ENCODE results near the gene NR5A2.

Gene NR5A2

GRCh38 chr1:200198236-200198635 lies 170.7 kb downstream of the NR5A2 start:
- Histone ChIP-seq H3K27ac (ENCODE audit: extremely low read depth, low read depth, low read length) (no peak overlapping the region), H3K4me1 (ENCODE audit: control insufficient read depth, insufficient read depth, low read length) (no peaks in the 10 kb centered on the region), H3K4me3 (ENCODE audit: low read depth, low read length) (no peak overlapping the region), H3K9me3 (ENCODE audit: control insufficient read depth, insufficient read depth, low read depth, low read length) (no peaks in the 10 kb centered on the region), H3K36me3 (ENCODE audit: control insufficient read depth in 2 of 2, insufficient read depth in 1 of 2, low read length in 2 of 2) (no peaks in the 10 kb centered on the region)
- TF ChIP-seq ZNF529 (tag by site-specific recombination; IDR thresholded peaks at IDR 0.05; ENCODE audit: insufficient replicate concordance) (no peak), ZNF10 (tag by site-specific recombination; IDR thresholded peaks at IDR 0.05) (no peak), ZNF510 (tag by site-specific recombination; IDR thresholded peaks at IDR 0.05; ENCODE audit: insufficient replicate concordance) (no peak), ZSCAN30 (tag by site-specific recombination; IDR thresholded peaks at IDR 0.05) (peak; percentile 89), ZBTB17 (tag by site-specific recombination; IDR thresholded peaks at IDR 0.05) (peak; percentile 32; the same call in 1 of the 2 replicates), SP7 (tag by site-specific recombination; IDR thresholded peaks at IDR 0.05) (peak; percentile 97), TRIM28 (IDR thresholded peaks at IDR 0.05; ENCODE audit: borderline replicate concordance, low read length) (peak; percentile 99; the same call in 1 of the 2 replicates), ZNF610 (tag by site-specific recombination; IDR thresholded peaks at IDR 0.05; ENCODE audit: borderline replicate concordance) (peak; percentile 46; the same call in 1 of the 2 replicates)
- POLR2A ChIA-PET = no interaction called here
- CTCF ChIA-PET = no interaction called here

DNA sequence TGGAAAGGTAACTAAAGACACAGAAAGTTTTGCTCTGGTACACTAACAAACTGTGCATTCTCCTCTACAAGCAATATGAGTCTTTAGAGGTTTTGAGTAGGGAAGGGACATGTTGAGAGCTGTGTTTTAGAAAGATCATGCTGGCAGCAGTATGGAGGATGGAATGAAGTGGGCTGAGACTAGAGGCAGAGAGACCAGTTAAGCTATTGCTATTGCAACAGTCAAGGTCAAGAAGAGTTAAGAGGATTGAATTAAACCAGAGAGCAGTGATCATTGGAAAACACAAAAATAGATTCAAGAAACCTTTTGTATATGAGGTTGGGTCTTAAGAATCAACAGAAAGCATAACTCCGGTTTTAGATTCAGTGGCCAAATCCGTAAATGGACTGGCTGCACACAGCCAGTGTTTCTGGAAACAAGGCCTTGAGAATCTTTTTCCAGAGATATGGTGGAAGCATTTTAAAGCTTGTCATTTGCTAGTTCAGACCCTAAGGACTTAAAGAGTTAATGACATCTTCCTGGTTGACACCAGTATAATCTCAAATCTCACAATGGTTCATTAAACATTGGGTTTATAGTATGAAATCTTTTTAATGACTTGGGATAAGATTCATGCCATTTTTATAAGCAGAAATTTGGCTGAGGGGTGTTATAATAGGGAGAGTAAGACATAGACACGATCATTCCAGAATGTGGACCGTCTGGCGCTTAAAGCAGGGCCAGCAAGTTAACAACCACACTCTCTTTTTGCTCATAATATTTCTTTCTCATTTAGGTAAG lies 177.9 kb downstream of the NR5A2 start:
- no peaks in the 10 kb centered on the region for H3K36me3 ChIP-seq (ENCODE audit: control insufficient read depth in 2 of 2, insufficient read depth in 1 of 2, low read length in 2 of 2)
- CTCF ChIA-PET = no interaction called here
- POLR2A ChIA-PET = no interaction called here
- no peaks in the 10 kb centered on the region for H3K4me1 ChIP-seq (ENCODE audit: control insufficient read depth, insufficient read depth, low read length)
- no peak for TF ChIP-seq ZNF398 (tag by site-specific recombination; IDR thresholded peaks at IDR 0.05)
- no peak for TF ChIP-seq ZBTB1 (tag by site-specific recombination; IDR thresholded peaks at IDR 0.05)
- TF ChIP-seq ZNF549 (tag by site-specific recombination; IDR thresholded peaks at IDR 0.05) = no peak
- TF ChIP-seq KLF1 (tag by site-specific recombination; IDR thresholded peaks at IDR 0.05) = no peak
- TF ChIP-seq TCF7L2 (IDR thresholded peaks at IDR 0.05; ENCODE audit: borderline replicate concordance, low read depth, low read length) = no peak
- TF ChIP-seq ZNF707 (tag by site-specific recombination; IDR thresholded peaks at IDR 0.05) = no peak
- no peak for TF ChIP-seq ZNF221 (tag by site-specific recombination; IDR thresholded peaks at IDR 0.05; ENCODE audit: borderline replicate concordance)
- TF ChIP-seq, protein P1, sequence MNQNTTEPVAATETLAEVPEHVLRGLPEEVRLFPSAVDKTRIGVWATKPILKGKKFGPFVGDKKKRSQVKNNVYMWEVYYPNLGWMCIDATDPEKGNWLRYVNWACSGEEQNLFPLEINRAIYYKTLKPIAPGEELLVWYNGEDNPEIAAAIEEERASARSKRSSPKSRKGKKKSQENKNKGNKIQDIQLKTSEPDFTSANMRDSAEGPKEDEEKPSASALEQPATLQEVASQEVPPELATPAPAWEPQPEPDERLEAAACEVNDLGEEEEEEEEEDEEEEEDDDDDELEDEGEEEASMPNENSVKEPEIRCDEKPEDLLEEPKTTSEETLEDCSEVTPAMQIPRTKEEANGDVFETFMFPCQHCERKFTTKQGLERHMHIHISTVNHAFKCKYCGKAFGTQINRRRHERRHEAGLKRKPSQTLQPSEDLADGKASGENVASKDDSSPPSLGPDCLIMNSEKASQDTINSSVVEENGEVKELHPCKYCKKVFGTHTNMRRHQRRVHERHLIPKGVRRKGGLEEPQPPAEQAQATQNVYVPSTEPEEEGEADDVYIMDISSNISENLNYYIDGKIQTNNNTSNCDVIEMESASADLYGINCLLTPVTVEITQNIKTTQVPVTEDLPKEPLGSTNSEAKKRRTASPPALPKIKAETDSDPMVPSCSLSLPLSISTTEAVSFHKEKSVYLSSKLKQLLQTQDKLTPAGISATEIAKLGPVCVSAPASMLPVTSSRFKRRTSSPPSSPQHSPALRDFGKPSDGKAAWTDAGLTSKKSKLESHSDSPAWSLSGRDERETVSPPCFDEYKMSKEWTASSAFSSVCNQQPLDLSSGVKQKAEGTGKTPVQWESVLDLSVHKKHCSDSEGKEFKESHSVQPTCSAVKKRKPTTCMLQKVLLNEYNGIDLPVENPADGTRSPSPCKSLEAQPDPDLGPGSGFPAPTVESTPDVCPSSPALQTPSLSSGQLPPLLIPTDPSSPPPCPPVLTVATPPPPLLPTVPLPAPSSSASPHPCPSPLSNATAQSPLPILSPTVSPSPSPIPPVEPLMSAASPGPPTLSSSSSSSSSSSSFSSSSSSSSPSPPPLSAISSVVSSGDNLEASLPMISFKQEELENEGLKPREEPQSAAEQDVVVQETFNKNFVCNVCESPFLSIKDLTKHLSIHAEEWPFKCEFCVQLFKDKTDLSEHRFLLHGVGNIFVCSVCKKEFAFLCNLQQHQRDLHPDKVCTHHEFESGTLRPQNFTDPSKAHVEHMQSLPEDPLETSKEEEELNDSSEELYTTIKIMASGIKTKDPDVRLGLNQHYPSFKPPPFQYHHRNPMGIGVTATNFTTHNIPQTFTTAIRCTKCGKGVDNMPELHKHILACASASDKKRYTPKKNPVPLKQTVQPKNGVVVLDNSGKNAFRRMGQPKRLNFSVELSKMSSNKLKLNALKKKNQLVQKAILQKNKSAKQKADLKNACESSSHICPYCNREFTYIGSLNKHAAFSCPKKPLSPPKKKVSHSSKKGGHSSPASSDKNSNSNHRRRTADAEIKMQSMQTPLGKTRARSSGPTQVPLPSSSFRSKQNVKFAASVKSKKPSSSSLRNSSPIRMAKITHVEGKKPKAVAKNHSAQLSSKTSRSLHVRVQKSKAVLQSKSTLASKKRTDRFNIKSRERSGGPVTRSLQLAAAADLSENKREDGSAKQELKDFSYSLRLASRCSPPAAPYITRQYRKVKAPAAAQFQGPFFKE (tag by site-specific recombination; IDR thresholded peaks at IDR 0.05; ENCODE audit: borderline replicate concordance) = no peak
- TF ChIP-seq, protein P2, sequence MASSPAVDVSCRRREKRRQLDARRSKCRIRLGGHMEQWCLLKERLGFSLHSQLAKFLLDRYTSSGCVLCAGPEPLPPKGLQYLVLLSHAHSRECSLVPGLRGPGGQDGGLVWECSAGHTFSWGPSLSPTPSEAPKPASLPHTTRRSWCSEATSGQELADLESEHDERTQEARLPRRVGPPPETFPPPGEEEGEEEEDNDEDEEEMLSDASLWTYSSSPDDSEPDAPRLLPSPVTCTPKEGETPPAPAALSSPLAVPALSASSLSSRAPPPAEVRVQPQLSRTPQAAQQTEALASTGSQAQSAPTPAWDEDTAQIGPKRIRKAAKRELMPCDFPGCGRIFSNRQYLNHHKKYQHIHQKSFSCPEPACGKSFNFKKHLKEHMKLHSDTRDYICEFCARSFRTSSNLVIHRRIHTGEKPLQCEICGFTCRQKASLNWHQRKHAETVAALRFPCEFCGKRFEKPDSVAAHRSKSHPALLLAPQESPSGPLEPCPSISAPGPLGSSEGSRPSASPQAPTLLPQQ (tag by site-specific recombination; IDR thresholded peaks at IDR 0.05) = no peak
- no peak for TF ChIP-seq BCL11A (tag by site-specific recombination; IDR thresholded peaks at IDR 0.05; ENCODE audit: low read depth)
- no peak for TF ChIP-seq ZNF830 (tag by site-specific recombination; IDR thresholded peaks at IDR 0.05; ENCODE audit: low read depth)
- no peak overlapping the region for H3K27ac ChIP-seq (ENCODE audit: extremely low read depth, low read depth, low read length)
- no peak overlapping the region for H3K4me3 ChIP-seq (ENCODE audit: low read depth, low read length)
- no peaks in the 10 kb centered on the region for H3K9me3 ChIP-seq (ENCODE audit: control insufficient read depth, insufficient read depth, low read depth, low read length)

Measured in HEK293 (cell line).